K562 (cell line): ENCODE results near the gene YPEL2. TPM values are rescaled to one million over a fixed set of nuclear protein-coding genes. Genes with fewer than 3 reads are reported as not detected.
A peak's percentile ranks its signal among the peaks of the same experiment; 100 is the strongest.

ENCODE experiments used
- ASH1L ChIP-seq: fragments of 450-650 bp; IDR thresholded peaks from 2 replicates; pipeline ENCODE4 v1.6.1; 2018; ENCODE audit warnings: borderline replicate concordance, mild to moderate bottlenecking, low read depth; ENCODE audit not compliant: partially characterized antibody
- BMI1 ChIP-seq: fragments of 150-350 bp; IDR thresholded peaks from 2 replicates; pipeline ENCODE4 v1.6.1; 2014; ENCODE audit warnings: low read length
- FUS ChIP-seq: fragments of 200-400 bp; formaldehyde crosslinking; optimal IDR thresholded peaks from 2 replicates; pipeline ENCODE3; 2017; ENCODE audit warnings: low read depth, low read length
- JUNB ChIP-seq: fragments of 450-650 bp; formaldehyde crosslinking; conservative IDR thresholded peaks from 2 replicates; pipeline ENCODE4 v1.4.0; 2020; ENCODE audit warnings: mild to moderate bottlenecking
- MCM3 ChIP-seq: fragments of 450-650 bp; IDR thresholded peaks from 2 replicates; pipeline ENCODE4 v1.6.1; 2016
- MNT ChIP-seq, 2 experiments: fragments of 450-650 bp; conservative IDR thresholded peaks; 2 replicates each; pipeline ENCODE4 v1.6.1; 2017; ENCODE audit warnings: mild to moderate bottlenecking in 2 of 2, moderate library complexity in 2 of 2
- NFE2L1 ChIP-seq: fragments of 450-650 bp; IDR thresholded peaks from 2 replicates; pipeline ENCODE4 v1.6.1; 2016; ENCODE audit warnings: missing genetic modification characterization, low read depth, mild to moderate bottlenecking, missing compliant biosample characterization, moderate library complexity, borderline replicate concordance
- NFIC ChIP-seq: fragments of 450-650 bp; IDR thresholded peaks from 2 replicates; pipeline ENCODE4 v1.6.1; 2017; ENCODE audit warnings: mild to moderate bottlenecking, inconsistent platforms
- NONO ChIP-seq, 2 experiments: fragments of 200-400 bp in 1 of 2; fragments of 450-650 bp in 1 of 2; formaldehyde crosslinking in 1 of 2; IDR thresholded peaks; 2 replicates each; pipeline ENCODE4 v1.6.1; 2017; ENCODE audit warnings: low read depth in 2 of 2, mild to moderate bottlenecking in 2 of 2, moderate library complexity in 2 of 2, low read length in 1 of 2
- NR2F6 ChIP-seq: fragments of 450-650 bp; formaldehyde crosslinking; IDR thresholded peaks from 2 replicates; pipeline ENCODE4 v1.4.0; 2020; ENCODE audit warnings: mild to moderate bottlenecking
- SMC3 ChIP-seq: conservative IDR thresholded peaks from 2 replicates; pipeline ENCODE4 v1.6.1; 2011; ENCODE audit warnings: low read depth, low read length, improper control_type of control experiment; ENCODE audit not compliant: insufficient read depth
- WHSC1 ChIP-seq: IDR thresholded peaks from one replicate; pipeline ENCODE4 v1.6.1; 2012; ENCODE audit warnings: low read length, control low read depth, inconsistent platforms
- ZNF121 ChIP-seq: sonication (generic); formaldehyde crosslinking; conservative IDR thresholded peaks from 2 replicates; pipeline ENCODE4 v1.8.0; 2022; ENCODE audit warnings: missing genetic modification reagents
- ZNF384 ChIP-seq: IDR thresholded peaks from 2 replicates; pipeline ENCODE4 v1.6.1; 2012; ENCODE audit warnings: low read depth, low read length, improper control_type of control experiment
- polyA plus RNA-seq, 8 experiments: library from polyadenylated mRNA; depleted of rRNA in 4 of 8; stranded (reverse) in 5 of 8; unstranded in 3 of 8; fragments of >200 nt; fragmentation: Nextera tagmentation in 2 of 8; fragmentation: Illumina TruSeq in 1 of 8; extraction: Ambion mirVana in 2 of 8; extraction: Trizol in 1 of 8; gene quantifications; 2 replicates each; pipeline versions ENCODE4 v1.2.1 to v1.2.3, GENCODE V29; 2011 to 2014; ENCODE audit warnings: inconsistent platforms in 1 of 8, missing spikeins in 1 of 8
- total RNA-seq, 7 experiments: library from RNA; depleted of rRNA in 6 of 7; stranded (reverse); fragments of >200 nt in 6 of 7; fragmentation: Illumina TruSeq in 2 of 7; extraction: Trizol in 2 of 7; gene quantifications; 2 replicates each; pipeline versions ENCODE4 v1.2.1 to v1.2.3, GENCODE V29; 2011 to 2021; ENCODE audit warnings: low replicate concordance in 1 of 7
- TF ChIP-seq, protein P1 (sequence below), 2 experiments: fragments of 450-650 bp; IDR thresholded peaks; 2 replicates each; pipeline ENCODE4 v1.6.1; 2018; ENCODE audit warnings: mild to moderate bottlenecking in 2 of 2, low read depth in 1 of 2; ENCODE audit not compliant: partially characterized antibody in 2 of 2
- TF ChIP-seq, protein P2 (sequence below): sonication (generic); formaldehyde crosslinking; IDR thresholded peaks from 2 replicates; pipeline ENCODE4 v1.8.0; 2022; ENCODE audit warnings: mild to moderate bottlenecking, missing genetic modification reagents
- TF ChIP-seq, protein P3 (sequence below): fragments of 450-650 bp; IDR thresholded peaks from 2 replicates; pipeline ENCODE4 v1.6.1; 2017; ENCODE audit warnings: antibody characterized with exemption

YPEL2 gene
- total and polyA plus RNA-seq, 9 of the 15 experiments (the other 6 are each of a cell fraction or from before 2014, with no cell fraction given): 0.11 to 2.4 (median 0.47) TPM

DNA sequence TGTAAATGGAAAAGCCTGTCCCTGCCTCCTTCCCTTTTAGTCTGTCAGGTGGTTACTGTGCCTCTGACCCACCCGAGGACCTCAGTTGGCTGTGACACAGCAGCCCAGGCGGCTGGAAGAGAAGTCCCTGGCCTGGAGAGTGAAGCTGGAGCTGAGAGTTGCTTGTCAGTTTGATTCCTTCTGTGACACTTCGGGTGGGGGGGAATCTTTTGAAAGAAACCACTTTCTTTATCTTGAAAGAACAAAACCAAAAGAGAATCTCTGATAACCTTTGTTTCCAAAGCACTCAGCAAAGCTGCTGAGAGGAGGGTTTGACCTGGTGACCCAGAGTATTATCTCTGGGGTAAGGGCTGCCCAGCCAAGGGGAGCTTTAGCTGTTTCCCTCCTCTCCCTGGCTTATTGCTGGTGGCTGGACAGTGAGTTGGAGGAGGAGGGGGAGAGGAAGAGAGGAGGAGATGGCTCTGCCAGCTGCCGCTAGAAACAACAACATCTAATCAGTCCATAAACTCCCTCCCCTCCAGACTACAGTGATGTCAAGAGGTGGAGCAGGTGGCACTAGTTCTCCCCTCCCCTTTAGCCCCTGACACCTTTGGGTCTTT, 34.0 kb downstream of the YPEL2 start (continued):
- TF ChIP-seq, protein P1, sequence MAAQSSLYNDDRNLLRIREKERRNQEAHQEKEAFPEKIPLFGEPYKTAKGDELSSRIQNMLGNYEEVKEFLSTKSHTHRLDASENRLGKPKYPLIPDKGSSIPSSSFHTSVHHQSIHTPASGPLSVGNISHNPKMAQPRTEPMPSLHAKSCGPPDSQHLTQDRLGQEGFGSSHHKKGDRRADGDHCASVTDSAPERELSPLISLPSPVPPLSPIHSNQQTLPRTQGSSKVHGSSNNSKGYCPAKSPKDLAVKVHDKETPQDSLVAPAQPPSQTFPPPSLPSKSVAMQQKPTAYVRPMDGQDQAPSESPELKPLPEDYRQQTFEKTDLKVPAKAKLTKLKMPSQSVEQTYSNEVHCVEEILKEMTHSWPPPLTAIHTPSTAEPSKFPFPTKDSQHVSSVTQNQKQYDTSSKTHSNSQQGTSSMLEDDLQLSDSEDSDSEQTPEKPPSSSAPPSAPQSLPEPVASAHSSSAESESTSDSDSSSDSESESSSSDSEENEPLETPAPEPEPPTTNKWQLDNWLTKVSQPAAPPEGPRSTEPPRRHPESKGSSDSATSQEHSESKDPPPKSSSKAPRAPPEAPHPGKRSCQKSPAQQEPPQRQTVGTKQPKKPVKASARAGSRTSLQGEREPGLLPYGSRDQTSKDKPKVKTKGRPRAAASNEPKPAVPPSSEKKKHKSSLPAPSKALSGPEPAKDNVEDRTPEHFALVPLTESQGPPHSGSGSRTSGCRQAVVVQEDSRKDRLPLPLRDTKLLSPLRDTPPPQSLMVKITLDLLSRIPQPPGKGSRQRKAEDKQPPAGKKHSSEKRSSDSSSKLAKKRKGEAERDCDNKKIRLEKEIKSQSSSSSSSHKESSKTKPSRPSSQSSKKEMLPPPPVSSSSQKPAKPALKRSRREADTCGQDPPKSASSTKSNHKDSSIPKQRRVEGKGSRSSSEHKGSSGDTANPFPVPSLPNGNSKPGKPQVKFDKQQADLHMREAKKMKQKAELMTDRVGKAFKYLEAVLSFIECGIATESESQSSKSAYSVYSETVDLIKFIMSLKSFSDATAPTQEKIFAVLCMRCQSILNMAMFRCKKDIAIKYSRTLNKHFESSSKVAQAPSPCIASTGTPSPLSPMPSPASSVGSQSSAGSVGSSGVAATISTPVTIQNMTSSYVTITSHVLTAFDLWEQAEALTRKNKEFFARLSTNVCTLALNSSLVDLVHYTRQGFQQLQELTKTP (IDR thresholded peaks at IDR 0.05; ENCODE audit: low read depth in 1 of 2, partially characterized antibody in 2 of 2): peak in 1 of 2 experiments; percentile 55
- TF ChIP-seq JUNB (CRISPR knock-in tag) (no peak), MCM3 (no peak), NFE2L1 (tag) (no peak), NONO (IDR thresholded peaks at IDR 0.05; ENCODE audit: low read depth in 2 of 2, low read length in 1 of 2) (0 out of 4 replicates have a peak, but pooled peaks of 1 of the 2 experiments have one; percentile 34), BMI1 (no peak; the same call in 1 of the 2 replicates), ZNF121 (CRISPR knock-in tag) (no peak), MNT (conservative IDR thresholded peaks at IDR 0.05) (peak in 1 of 2 experiments; percentile 74; a peak in 2 of 4 replicates), WHSC1 (no peak), NFIC (peak; percentile 89), ZNF384 (no peak), FUS (no peak), ASH1L (no peak), NR2F6 (CRISPR knock-in tag) (peak; percentile 39; the same call in 1 of the 2 replicates), SMC3 (no peak)
- TF ChIP-seq, protein P2, sequence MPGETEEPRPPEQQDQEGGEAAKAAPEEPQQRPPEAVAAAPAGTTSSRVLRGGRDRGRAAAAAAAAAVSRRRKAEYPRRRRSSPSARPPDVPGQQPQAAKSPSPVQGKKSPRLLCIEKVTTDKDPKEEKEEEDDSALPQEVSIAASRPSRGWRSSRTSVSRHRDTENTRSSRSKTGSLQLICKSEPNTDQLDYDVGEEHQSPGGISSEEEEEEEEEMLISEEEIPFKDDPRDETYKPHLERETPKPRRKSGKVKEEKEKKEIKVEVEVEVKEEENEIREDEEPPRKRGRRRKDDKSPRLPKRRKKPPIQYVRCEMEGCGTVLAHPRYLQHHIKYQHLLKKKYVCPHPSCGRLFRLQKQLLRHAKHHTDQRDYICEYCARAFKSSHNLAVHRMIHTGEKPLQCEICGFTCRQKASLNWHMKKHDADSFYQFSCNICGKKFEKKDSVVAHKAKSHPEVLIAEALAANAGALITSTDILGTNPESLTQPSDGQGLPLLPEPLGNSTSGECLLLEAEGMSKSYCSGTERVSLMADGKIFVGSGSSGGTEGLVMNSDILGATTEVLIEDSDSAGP (CRISPR knock-in tag): no peak
- TF ChIP-seq, protein P3, sequence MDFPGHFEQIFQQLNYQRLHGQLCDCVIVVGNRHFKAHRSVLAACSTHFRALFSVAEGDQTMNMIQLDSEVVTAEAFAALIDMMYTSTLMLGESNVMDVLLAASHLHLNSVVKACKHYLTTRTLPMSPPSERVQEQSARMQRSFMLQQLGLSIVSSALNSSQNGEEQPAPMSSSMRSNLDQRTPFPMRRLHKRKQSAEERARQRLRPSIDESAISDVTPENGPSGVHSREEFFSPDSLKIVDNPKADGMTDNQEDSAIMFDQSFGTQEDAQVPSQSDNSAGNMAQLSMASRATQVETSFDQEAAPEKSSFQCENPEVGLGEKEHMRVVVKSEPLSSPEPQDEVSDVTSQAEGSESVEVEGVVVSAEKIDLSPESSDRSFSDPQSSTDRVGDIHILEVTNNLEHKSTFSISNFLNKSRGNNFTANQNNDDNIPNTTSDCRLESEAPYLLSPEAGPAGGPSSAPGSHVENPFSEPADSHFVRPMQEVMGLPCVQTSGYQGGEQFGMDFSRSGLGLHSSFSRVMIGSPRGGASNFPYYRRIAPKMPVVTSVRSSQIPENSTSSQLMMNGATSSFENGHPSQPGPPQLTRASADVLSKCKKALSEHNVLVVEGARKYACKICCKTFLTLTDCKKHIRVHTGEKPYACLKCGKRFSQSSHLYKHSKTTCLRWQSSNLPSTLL: no peak
